NB4 (cell line): Measurements from ENCODE around the gene ACOT9.
"Not testable (repeated sequence)": the region's sequence is repeated elsewhere in the genome, so short reads cannot be mapped to it uniquely, and the experiment has no call there.

Source experiments
- CTCF ChIP-seq: IDR thresholded peaks from one replicate; pipeline ENCODE4 v1.5.1; 2012; ENCODE audit warnings: low read depth, low read length
- MAX ChIP-seq: IDR thresholded peaks from 2 replicates; pipeline ENCODE4 v1.6.1; 2011; ENCODE audit warnings: low read depth, low read length

GRCh38 chrX:23676486-23676885 is 66.6 kb downstream of the ACOT9 start:
- not testable (repeated sequence) for TF ChIP-seq CTCF, MAX
